Measurements from ENCODE around the gene MYH9. TPM values are rescaled to one million over a fixed set of nuclear protein-coding genes. Genes with fewer than 3 reads are reported as not detected.
A peak's percentile ranks its signal among the peaks of the same experiment; 100 is the strongest.

MYH9 gene
- total and polyA plus RNA-seq, 7 donors: 35.6 to 214 (median 92.0) TPM

DNA sequence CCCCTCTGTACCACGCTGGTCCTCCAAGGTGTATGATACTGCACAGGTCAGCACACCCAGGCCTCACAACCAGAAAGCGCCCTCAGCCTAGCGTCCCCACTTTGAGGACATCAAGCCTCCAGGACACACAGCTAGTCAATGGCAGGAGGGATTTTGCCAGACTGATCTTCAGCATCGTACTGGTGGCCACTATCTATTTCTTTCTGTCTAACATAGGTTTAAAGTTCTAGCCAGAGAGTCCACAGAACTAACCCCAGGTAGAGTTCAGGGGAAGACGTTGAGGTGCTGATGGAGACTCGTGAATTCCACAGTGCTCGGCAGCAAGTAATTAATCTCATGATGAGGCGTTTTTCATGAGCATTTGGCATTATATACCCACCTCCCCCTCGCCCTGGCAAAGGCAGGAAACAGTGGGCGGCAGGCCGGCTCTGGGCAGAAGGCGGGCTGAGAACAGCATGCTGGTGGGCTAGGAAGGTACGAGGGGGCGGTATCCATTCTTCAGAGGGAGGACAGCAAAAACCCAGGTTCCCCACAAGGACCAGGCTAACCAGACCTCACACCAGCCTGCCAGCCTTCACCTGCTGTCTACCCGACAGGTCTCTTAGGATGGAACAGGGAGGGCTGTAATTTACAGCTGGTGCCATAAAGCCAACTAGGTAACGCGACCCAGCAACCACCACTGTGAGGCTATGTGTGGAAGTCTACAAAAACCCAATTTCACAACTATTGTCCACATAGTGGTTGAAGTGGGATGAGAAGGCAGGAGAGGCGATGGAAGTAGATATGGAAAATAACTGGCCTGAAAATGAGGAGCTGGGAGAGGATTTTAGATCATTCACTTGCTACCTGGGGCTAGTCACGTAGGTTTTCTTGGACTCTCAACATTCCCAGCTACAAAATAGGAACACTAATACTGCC lies 18.5 kb downstream of the MYH9 start:
- TF ChIP-seq, protein P1, sequence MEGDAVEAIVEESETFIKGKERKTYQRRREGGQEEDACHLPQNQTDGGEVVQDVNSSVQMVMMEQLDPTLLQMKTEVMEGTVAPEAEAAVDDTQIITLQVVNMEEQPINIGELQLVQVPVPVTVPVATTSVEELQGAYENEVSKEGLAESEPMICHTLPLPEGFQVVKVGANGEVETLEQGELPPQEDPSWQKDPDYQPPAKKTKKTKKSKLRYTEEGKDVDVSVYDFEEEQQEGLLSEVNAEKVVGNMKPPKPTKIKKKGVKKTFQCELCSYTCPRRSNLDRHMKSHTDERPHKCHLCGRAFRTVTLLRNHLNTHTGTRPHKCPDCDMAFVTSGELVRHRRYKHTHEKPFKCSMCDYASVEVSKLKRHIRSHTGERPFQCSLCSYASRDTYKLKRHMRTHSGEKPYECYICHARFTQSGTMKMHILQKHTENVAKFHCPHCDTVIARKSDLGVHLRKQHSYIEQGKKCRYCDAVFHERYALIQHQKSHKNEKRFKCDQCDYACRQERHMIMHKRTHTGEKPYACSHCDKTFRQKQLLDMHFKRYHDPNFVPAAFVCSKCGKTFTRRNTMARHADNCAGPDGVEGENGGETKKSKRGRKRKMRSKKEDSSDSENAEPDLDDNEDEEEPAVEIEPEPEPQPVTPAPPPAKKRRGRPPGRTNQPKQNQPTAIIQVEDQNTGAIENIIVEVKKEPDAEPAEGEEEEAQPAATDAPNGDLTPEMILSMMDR (IDR thresholded peaks at IDR 0.05): no peak
- H3K36me3 ChIP-seq (ENCODE audit: insufficient read depth in 1 of 2, low read depth in 1 of 2): peaks cover 0 to 6% of the 10 kb centered on the region in 2 donors
- ATAC-seq: no peak
- 59 to 61% (median 59%) methylated on average over 19 of the region's 19 CpGs for WGBS, 3 donors
- H3K9me3 ChIP-seq: no peaks in the 10 kb centered on the region
- no peak for DNase-seq
- H3K4me3 ChIP-seq: no peak overlapping the region
- H3K4me1 ChIP-seq: peaks cover 96% of the 10 kb centered on the region
- no peaks in the 10 kb centered on the region for H3K27me3 ChIP-seq (ENCODE audit: insufficient read depth in 3 of 3, low read length in 2 of 3)
- intact Hi-C loops (cut with DNase I): no loop called here
- H3K27ac ChIP-seq: peak overlapping the region; percentile 70

DNA sequence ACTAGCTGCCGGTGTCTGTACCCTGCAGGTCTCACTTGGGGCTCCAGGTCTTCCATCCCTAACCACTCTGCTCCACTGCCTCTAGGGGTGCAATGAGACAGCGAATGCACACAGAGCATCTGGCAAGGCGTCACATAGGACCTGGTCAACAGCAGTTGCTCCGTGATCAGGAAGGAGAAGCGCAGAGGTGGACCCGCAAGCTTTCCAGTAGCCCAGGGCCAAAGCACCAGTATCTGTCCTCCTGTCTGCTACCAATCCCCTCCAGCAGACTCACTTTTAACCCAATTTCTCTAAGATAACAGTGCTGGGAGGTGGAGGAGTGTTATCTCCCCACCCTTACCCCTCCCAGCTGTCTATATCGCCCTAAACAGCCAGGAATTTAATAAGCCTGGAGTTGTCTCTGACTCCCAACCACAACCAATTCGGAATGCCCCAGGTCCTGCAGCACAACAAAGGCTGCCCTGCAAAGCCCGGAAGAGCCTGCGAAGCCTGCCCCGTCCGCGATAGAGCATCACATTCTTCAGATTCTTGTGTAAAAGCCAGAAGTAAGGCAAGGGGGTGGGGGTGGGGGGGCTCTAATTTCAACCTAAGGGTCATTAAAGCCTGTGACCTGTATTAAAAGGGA lies 19.3 kb downstream of the MYH9 start:
- intact Hi-C loops (cut with DNase I): no loop called here
- peak in 1 of 4 donors; percentile 9 for ATAC-seq

DNA sequence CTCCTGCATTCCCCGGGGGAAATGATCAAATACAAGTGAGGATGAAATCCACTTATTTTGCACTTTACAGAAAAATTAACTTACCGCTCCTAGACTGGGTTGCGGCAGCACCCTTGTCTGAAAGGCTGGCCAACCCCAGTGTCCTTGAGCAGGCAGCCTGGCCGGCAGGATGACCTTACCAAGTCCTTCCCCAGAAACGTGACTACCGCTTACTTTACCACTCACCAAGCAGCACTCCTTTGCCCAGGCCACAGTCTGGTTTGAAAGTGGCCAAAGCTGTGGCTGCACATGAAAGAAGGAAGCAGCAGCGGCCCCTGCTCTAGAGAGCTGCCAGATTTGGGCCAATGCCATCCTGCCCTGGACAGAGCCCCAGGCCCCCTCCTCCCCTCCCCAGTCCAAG lies 20.3 kb downstream of the MYH9 start:
- WGBS, 3 donors: 46 to 60% (median 50%) methylated on average over 7 of the region's 7 CpGs
- Histone ChIP-seq H3K27me3 (ENCODE audit: insufficient read depth in 3 of 3, low read length in 2 of 3) (no peaks in the 10 kb centered on the region), H3K4me1 (peaks cover 96% of the 10 kb centered on the region), H3K9me3 (no peaks in the 10 kb centered on the region), H3K27ac (no peak overlapping the region), H3K4me3 (peak overlapping the region; percentile 6), H3K36me3 (ENCODE audit: insufficient read depth in 1 of 2, low read depth in 1 of 2) (peaks cover 4 to 6% of the 10 kb centered on the region in 2 donors)
- intact Hi-C loops (cut with DNase I): no loop called here
- TF ChIP-seq, protein P1 (IDR thresholded peaks at IDR 0.05): no peak
- DNase-seq (no peak), ATAC-seq (no peak)

More for the DNA sequence above, 19.3 kb downstream of the MYH9 start:
- DNase-seq: no peak
- TF ChIP-seq, protein P1 (IDR thresholded peaks at IDR 0.05): no peak
- H3K4me1 ChIP-seq: peaks cover 97% of the 10 kb centered on the region
- H3K27ac ChIP-seq: peak overlapping the region; percentile 44
- H3K4me3 ChIP-seq: peak overlapping the region; percentile 6
- 45 to 48% (median 48%) methylated on average over 13 of the region's 13 CpGs for WGBS, 3 donors
- H3K9me3 ChIP-seq: no peaks in the 10 kb centered on the region
- no peaks in the 10 kb centered on the region for H3K27me3 ChIP-seq (ENCODE audit: insufficient read depth in 3 of 3, low read length in 2 of 3)
- peaks cover 4 to 6% of the 10 kb centered on the region in 2 donors for H3K36me3 ChIP-seq (ENCODE audit: insufficient read depth in 1 of 2, low read depth in 1 of 2)

DNA sequence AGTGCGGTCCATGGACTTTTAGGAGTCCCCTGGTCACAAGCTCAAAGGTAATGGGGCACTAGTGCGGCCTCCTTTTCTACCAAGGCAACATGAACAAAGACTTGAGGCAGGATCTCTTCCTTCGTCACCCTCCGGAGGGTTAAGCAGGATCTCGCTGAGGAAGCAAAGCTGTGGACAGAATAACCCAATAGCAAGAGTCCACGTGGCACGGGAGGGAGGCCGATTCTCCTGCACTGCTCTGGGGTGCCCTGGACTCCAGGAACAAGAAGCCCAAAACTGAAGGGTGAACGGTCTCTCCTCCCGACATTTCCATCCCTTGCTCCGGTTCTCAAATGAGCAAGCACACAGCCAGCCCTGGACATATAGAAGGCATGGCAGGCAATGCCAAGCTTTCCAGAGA lies 20.7 kb downstream of the MYH9 start:
- Histone ChIP-seq H3K27ac (no peak overlapping the region), H3K36me3 (ENCODE audit: insufficient read depth in 1 of 2, low read depth in 1 of 2) (peaks cover 4 to 6% of the 10 kb centered on the region in 2 donors), H3K27me3 (ENCODE audit: insufficient read depth in 3 of 3, low read length in 2 of 3) (no peaks in the 10 kb centered on the region), H3K4me3 (peak overlapping the region; percentile 6), H3K9me3 (no peaks in the 10 kb centered on the region), H3K4me1 (peaks cover 97% of the 10 kb centered on the region)
- WGBS, 3 donors: 47 to 60% (median 58%) methylated on average over 11 of the region's 11 CpGs
- intact Hi-C loops (cut with DNase I): no loop called here
- TF ChIP-seq, protein P1 (IDR thresholded peaks at IDR 0.05): no peak
- DNase-seq (no peak), ATAC-seq (no peak)

Data from psoas muscle (tissue), 8 donors.